A549 (cell line): ENCODE results near the gene RBBP9.

Experiments
- CHD2 ChIP-seq: fragments of 150-350 bp; IDR thresholded peaks from 2 replicates; pipeline ENCODE4 v1.6.1; 2014; ENCODE audit warnings: low read length; ENCODE audit not compliant: partially characterized antibody
- ESRRA ChIP-seq: fragments of 150-350 bp; IDR thresholded peaks from 2 replicates; pipeline ENCODE4 v1.6.1; 2014; ENCODE audit warnings: mild to moderate bottlenecking, low read length, borderline replicate concordance
- JUNB ChIP-seq: fragments of >200 bp; sonication (Bioruptor Twin); formaldehyde crosslinking; IDR thresholded peaks from 2 replicates; pipeline ENCODE4 v1.6.1; 2016
- MAZ ChIP-seq: fragments of 150-350 bp; IDR thresholded peaks from 2 replicates; pipeline ENCODE4 v1.6.1; 2014; ENCODE audit warnings: antibody characterized with exemption, low read depth, low read length, borderline replicate concordance
- POLR2A ChIP-seq: IDR thresholded peaks from 2 replicates; pipeline ENCODE4 v1.6.1; 2012; ENCODE audit warnings: mild to moderate bottlenecking, low read length
- RAD21 ChIP-seq, 2 experiments: fragments of >200 bp in 1 of 2; sonication (Bioruptor Twin) in 1 of 2; formaldehyde crosslinking in 1 of 2; IDR thresholded peaks in 1 of 2; conservative IDR thresholded peaks in 1 of 2; 2 replicates in 1 of 2; 3 replicates in 1 of 2; pipeline ENCODE4 v1.6.1; 2012 to 2018; ENCODE audit warnings: inconsistent platforms in 1 of 2
- TF ChIP-seq, protein P1 (sequence below): fragments of 200-600 bp; sonication (generic); IDR thresholded peaks from 2 replicates; pipeline ENCODE4 v1.6.1; 2016; ENCODE audit warnings: antibody characterized with exemption, mild to moderate bottlenecking, moderate library complexity
- TF ChIP-seq, protein P2 (sequence below): fragments of >200 bp; sonication (Bioruptor Twin); formaldehyde crosslinking; IDR thresholded peaks from 3 replicates; pipeline ENCODE4 v1.5.1; 2016

DNA sequence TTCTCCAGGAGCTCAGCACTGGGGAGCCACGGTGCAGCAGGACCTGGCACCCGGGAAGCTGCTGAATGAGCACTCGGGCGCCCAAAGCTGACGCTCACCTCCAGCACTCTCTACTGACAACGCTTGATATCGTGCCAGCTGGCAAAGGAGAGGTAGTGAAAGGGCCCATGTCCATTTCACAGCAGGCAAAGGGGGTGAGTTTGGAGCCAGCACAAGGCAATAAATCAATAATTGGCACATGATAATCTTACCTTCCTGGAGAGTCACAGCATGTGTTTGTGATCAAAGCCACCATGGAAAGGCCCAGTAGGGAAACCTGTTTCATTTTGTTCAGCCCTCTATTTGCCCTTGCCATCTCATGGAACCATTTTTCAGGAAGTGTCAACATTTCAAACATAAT lies 46.9 kb upstream of the RBBP9 start:
- TF ChIP-seq, protein P1, sequence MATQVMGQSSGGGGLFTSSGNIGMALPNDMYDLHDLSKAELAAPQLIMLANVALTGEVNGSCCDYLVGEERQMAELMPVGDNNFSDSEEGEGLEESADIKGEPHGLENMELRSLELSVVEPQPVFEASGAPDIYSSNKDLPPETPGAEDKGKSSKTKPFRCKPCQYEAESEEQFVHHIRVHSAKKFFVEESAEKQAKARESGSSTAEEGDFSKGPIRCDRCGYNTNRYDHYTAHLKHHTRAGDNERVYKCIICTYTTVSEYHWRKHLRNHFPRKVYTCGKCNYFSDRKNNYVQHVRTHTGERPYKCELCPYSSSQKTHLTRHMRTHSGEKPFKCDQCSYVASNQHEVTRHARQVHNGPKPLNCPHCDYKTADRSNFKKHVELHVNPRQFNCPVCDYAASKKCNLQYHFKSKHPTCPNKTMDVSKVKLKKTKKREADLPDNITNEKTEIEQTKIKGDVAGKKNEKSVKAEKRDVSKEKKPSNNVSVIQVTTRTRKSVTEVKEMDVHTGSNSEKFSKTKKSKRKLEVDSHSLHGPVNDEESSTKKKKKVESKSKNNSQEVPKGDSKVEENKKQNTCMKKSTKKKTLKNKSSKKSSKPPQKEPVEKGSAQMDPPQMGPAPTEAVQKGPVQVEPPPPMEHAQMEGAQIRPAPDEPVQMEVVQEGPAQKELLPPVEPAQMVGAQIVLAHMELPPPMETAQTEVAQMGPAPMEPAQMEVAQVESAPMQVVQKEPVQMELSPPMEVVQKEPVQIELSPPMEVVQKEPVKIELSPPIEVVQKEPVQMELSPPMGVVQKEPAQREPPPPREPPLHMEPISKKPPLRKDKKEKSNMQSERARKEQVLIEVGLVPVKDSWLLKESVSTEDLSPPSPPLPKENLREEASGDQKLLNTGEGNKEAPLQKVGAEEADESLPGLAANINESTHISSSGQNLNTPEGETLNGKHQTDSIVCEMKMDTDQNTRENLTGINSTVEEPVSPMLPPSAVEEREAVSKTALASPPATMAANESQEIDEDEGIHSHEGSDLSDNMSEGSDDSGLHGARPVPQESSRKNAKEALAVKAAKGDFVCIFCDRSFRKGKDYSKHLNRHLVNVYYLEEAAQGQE = no peak
- TF ChIP-seq CHD2 (no peak), POLR2A (no peak), JUNB (no peak), MAZ (no peak), ESRRA (no peak), RAD21 (conservative IDR thresholded peaks at IDR 0.05 in 1 of 2, IDR thresholded peaks at IDR 0.05 in 1 of 2) (no peak)
- TF ChIP-seq, protein P2, sequence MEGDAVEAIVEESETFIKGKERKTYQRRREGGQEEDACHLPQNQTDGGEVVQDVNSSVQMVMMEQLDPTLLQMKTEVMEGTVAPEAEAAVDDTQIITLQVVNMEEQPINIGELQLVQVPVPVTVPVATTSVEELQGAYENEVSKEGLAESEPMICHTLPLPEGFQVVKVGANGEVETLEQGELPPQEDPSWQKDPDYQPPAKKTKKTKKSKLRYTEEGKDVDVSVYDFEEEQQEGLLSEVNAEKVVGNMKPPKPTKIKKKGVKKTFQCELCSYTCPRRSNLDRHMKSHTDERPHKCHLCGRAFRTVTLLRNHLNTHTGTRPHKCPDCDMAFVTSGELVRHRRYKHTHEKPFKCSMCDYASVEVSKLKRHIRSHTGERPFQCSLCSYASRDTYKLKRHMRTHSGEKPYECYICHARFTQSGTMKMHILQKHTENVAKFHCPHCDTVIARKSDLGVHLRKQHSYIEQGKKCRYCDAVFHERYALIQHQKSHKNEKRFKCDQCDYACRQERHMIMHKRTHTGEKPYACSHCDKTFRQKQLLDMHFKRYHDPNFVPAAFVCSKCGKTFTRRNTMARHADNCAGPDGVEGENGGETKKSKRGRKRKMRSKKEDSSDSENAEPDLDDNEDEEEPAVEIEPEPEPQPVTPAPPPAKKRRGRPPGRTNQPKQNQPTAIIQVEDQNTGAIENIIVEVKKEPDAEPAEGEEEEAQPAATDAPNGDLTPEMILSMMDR = no peak
